HTR-8/SVneo (cell line): ENCODE results near the gene FAM200C.
"Not testable (repeated sequence)": the region's sequence is repeated elsewhere in the genome, so short reads cannot be mapped to it uniquely, and the experiment has no call there.

Experiments
- DNase-seq: peaks from one replicate; pipeline ENCODE4 v3.0.0; 2011; ENCODE audit warnings: low spot score, mixed read lengths; ENCODE audit not compliant: insufficient read length
- FAIRE-seq: peaks from 2 replicates; lab custom pipeline; 2011; peaks lifted over from hg19 to GRCh38; lab: Jason Lieb, UNC

Gene FAM200C

DNA sequence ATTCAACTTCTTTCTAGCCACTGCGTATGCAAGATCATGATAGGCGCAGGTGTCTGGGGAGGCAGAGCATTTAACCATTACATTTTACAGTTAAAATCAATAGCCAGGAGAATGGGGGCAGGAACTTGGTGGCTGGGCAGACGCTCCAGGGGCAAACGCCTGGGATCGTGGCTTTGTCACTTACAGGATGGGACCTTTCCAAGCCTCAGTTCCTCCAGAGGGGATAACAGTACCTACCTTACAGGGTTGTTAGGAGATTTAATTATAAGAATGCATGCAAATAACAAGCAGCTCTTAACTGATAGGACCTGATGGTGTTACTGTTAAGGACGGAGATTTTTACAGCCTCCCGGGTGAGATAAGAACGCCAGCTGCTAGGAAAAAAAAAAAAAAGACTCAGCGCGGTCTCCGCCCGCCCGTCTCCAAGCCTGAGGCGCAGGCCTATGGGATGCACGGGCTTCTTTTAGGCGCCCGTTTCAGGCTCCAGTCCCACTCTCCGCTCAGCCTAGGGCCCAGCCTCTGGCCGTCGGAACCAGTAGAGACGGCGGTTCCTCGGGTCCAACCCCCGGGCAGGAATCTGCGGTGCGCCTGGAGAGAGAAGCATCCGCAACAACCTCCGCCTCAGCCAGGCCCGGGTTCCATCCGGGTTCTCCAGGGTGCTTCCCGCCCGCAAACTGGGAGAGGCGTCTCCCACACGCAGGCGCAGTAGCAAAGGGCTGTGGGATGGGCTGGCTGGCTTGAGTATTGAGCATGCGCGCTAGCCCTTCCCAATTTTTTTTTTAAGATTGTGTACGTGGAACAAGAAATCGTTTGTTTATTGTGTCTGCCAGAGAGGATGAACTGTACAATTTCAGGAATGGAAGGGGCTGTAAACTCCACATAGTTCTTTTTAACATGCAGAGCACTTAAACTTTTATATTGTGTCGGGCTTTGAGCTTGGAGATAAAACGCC is at the start of gene FAM200C:
Gene FAM200C (minus strand): TSS at position 653 of the 952 bp plus-strand sequence. CDS start 4,564 bp downstream, outside the sequence.
- FAIRE-seq (no peak), DNase-seq (peak; percentile 97)

GRCh38 chr5:160449458-160449857 is 49.6 kb upstream of the FAM200C start:
- no peak for DNase-seq
- no peak for FAIRE-seq

GRCh38 chr5:160448886-160449285 is 49.0 kb upstream of the FAM200C start:
- FAIRE-seq (peak; percentile 36), DNase-seq (no peak)

DNA sequence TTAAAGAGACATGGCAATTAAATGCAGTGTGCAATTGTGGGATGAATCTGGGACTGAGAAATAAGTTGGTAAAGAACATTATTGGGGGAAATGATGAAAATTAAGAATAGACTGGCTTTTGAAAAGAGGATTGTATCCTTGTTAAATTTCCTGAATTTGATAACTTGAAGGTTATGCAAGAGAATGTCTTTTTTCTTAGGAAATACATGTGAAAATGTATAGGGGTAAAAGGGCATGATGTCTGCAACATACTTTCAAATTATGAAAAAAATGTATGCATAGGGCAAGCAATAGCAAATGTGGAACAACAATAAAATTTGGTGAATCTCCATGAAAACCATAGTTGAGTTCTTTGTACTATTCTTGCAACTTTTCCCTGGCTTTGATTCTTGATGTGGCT is 45.9 kb upstream of the FAM200C start:
- FAIRE-seq (no peak), DNase-seq (no peak)

DNA sequence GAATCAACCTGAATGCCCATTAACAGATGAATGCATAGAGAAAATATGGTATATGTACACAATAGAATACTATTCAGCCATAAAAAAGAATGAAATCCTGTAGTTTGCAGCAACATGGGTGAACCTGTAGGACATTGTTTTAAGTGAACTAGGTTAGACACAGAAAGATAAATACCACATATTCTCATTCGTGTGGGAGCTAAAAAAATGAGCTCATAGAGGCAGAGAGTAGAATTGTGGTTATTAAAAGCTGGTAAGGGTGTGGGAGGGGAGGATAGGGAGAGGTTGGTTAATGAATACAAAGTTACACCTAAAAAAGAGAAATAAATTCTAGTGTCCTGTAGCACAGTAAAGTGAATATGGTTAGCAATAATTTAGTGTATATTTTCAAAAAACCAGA is 45.3 kb upstream of the FAM200C start:
- FAIRE-seq = no peak
- DNase-seq = no peak

DNA sequence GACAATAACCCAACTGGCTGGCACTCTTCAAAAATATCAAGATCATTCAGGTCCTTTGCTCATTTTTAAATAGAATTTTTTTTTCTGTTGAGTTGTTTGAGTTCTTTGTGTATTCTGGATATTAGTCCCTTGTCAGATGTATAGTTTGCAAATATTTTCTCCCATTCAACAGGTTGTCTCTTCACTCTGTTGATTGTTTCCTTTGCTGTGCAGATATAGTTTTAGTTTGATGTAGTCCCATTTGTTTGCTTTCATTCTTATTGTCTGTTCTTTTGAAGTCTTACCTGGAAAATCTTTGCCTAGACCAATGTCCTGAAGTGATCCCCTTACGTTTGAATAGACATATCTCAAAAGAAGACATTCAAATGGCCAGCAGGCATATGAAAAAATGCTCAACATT is 44.6 kb upstream of the FAM200C start:
- no peak for FAIRE-seq

GRCh38 chr5:160442824-160443431 is 43.1 kb upstream of the FAM200C start:
- DNase-seq = no peak
- FAIRE-seq = no peak

More for the DNA sequence above, 44.6 kb upstream of the FAM200C start:
- no peak for DNase-seq

GRCh38 chr5:160441311-160441781 is 41.5 kb upstream of the FAM200C start:
- DNase-seq = no peak
- no peak for FAIRE-seq

DNA sequence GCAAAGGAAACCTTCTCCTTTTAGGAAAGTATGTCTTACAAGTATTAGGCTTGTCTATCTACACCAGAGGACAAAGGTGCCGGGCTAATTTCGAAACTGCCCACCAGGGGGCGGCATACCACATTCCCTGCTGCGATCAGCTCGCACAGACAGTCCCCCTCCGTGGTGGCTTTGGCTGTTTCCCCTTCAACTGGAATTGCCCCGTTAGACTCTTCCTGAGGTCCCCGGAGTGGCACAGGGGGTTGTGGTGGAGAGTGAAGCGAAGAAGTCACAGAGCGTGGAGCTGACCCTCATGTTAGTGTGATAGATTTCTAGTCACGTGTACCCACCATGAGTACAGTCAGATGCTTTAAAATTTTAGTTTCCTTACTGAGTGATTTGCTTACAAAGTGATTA is 39.3 kb upstream of the FAM200C start:
- peak; percentile 86 for FAIRE-seq

DNA sequence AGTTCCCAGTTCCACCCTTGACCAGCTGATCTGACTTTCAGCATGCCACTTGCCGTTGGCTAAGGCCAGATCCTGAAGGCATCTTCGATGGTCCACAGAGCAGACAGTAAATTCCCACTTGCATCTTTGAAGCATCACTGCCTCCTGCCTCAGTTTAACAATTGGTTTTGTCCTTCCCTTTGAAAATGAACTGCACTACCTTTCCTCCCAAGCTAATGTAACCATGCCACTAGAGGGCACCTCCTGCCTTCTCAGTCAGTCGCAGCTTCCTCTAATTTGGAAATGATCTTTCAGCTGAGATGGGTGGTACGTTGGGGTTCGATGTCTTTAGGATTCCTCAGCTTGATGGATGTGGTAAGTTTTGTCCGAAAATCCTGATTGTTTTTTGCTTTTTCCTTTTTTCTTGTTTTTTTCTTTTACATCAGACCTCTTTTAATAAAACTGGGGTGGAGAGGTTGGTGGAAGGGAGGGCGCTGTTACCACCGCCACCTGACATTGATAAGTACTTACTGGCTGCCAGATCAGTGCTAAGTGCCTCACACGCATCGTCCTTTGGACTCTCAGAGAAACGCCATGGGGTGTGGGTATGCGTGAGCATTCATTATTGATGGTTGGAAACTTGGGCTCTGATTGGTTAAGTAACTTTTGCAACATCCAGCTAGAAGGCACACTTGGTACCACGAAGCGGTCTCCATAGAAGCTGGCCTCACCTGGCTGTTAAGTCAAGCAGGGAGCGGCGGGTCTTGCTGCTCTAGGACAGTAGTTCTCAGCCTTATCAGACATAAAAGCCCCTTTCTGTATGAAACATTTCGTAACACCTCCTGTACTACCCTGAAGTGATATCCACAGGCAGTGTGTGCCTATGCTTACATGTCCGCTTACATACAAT is 38.7 kb upstream of the FAM200C start:
- peak; percentile 60 for DNase-seq
- peak; percentile 75 for FAIRE-seq

More for the DNA sequence above, 39.3 kb upstream of the FAM200C start:
- peak; percentile 89 for DNase-seq

DNA sequence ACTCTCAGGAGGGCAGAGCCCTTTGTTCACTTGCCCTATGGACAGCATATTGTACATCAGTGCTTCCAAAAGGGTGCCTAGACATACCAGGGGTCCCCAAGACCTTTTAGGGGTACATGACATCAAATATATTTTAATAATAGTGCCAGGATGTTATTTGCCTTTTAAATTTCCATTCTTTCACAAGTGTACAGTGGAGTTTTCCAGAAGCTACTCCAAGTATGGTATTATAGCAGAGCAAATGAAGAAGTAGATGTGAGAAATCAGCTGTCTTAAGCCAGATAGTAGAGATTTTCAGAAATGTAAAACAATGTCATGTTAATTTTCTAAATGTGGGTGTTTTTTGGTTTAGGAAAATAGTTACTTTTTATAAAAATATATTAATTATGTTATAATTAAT is 37.4 kb upstream of the FAM200C start:
- FAIRE-seq = no peak

GRCh38 chr5:160436661-160437060 is 36.8 kb upstream of the FAM200C start:
- not testable (repeated sequence) for DNase-seq, FAIRE-seq

More for the DNA sequence above, 37.4 kb upstream of the FAM200C start:
- DNase-seq = no peak

DNA sequence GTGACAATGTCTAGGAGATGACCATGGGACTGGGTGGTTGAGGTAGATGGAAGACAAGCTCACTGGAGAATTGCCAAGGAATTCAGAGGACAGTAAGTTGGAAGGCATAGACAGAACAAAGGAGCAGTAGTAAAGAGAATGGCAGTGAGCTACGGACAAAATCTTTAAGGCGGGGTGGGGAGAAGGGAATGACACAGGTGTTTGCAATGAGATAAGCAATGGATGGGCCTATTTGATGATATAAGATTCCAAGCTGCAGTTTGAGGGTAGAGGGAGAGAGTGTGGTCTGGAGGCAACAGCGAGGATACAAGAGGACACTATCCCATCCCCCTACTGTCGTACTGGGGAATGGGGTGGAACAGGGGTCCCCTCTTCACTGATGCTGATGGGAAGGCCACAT is 36.2 kb upstream of the FAM200C start:
- FAIRE-seq (no peak), DNase-seq (no peak)

DNA sequence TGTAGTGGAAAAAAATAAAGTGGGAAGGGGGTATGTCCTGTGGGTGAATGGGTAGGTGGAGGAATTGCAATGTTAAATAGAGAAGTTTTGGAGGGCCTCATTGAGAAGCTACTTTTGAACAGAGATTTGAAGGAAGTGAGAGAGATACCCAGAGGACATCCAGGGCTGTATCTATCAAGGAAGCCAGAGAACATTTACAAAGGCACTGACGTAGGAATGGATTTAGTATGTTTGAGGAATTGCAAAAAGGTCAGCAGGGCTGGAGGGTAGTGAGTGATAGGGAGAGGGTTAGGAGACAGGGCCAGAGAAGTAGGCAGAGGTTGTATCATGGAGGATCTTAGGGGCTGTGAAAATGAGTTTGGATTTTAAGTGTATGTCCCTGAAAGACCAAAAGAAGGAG is 35.7 kb upstream of the FAM200C start:
- FAIRE-seq (no peak), DNase-seq (no peak)

DNA sequence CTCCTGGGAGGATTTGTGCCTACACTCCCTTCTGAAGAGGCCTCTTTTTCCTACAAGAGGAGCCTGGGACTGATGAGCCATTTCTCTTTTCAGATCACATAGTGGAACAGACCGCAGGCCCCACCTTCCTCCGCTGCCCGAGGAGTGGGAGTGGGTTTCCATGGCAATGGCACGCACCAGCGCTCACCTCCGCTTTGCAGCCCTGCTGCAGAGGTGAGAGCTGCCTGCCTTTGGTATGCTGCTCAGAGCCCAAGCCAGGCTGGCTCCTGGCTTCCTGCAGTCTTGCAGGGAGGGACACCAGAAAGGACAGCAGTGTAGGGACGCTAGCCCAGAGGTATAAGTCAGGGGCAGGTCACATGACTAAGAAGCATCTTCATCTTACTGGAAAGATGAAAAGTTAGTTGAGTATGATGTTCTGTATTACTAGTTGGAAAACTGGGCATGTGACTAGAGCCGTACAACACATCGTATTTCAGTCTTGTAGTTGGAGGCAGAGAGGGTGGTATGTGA is 34.2 kb upstream of the FAM200C start:
- FAIRE-seq (no peak), DNase-seq (no peak)

GRCh38 chr5:160432787-160433186 is 32.9 kb upstream of the FAM200C start:
- no peak for FAIRE-seq
- no peak for DNase-seq

DNA sequence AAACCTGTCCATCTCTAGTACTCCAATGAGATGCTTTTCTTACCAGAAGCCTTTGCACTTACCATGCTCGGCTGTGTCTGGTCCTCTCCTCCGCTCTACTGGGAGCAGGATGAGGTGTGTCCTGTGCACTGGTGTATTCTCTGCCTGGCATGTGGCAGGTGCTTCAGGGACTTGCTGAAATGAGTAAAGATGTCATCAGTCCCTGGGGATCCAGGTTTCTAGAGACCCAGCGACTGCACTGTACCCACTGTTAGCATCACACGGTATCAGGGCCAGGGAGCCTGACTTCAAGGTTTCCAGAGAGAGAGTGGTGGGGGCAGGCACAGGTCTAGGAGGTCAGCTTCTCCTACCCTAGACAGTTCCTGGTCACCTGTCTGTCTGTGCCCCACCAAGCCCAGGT is 32.3 kb upstream of the FAM200C start:
- FAIRE-seq = no peak
- DNase-seq = no peak

DNA sequence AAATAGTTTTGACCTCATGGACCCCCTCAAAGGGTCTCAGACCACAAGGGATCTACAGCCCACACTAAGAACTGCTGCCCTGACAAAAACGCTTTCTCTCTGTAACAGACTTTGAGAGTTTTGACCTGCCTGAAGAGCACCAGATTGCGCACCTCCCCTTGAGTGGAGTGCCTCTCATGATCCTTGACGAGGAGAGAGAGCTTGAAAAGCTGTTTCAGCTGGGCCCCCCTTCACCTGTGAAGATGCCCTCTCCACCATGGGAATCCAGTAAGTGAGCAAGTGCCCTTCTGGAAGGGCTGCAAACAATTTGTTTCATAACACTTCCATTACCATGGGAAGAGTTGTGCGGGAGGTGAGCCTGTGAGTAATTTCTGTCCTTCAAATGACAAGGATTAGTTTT is 27.8 kb upstream of the FAM200C start:
- no peak for DNase-seq

DNA sequence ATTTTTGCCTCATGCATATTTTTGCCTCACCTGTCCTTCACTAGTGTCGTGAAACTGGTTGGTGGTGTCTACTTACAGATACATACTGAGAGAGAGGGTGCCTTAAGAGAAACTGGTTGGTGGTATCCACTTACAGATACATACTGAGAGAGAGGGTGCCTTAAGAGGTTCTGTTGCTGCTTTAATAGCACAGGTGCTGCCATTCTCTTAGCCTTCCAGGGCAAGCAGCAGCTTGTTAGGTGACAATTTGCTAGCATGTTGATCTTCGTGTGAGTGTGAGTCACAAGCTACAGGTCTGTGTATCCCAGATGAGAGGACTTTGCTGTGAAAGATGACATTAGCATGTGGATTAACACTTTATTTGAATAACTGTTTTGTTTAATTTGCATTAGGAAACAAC is 23.2 kb upstream of the FAM200C start:
- DNase-seq (no peak), FAIRE-seq (no peak)

More for the DNA sequence above, 27.8 kb upstream of the FAM200C start:
- no peak for FAIRE-seq
